HEK293 (cell line): ENCODE measurements around the gene TMEM132A.

Experiments
- CTCF ChIA-PET: fragments of 350-600 bp; formaldehyde crosslinking; extraction: SDS; loops from one replicate; lab custom pipeline; 2021; ENCODE audit warnings: antibody characterized with exemption; lab: Yijun Ruan, JAX
- POLR2A ChIA-PET: fragments of 300-600 bp; formaldehyde crosslinking; extraction: SDS; loops from one replicate; lab custom pipeline; 2020; ENCODE audit warnings: antibody characterized with exemption, inconsistent platforms; lab: Yijun Ruan, JAX
- H3K27ac ChIP-seq: fragments of 200-500 bp; sonication (Bioruptor generic); 2 replicates; pipeline ENCODE4 v1.5.1; 2014; ENCODE audit warnings: low read depth, low read length, control low read depth, inconsistent platforms; ENCODE audit errors: extremely low read depth
- H3K36me3 ChIP-seq, 2 experiments: fragments of 200-500 bp in 1 of 2; sonication (Bioruptor generic) in 1 of 2; 1 replicate in 1 of 2; 2 replicates in 1 of 2; pipeline ENCODE4 v1.5.1; 2014 to 2017; ENCODE audit warnings: inconsistent platforms in 2 of 2, low read length in 2 of 2; ENCODE audit not compliant: control insufficient read depth in 2 of 2, insufficient read depth in 1 of 2
- H3K4me1 ChIP-seq: fragments of 200-500 bp; sonication (Bioruptor generic); 2 replicates; pipeline ENCODE4 v1.5.1; 2014; ENCODE audit warnings: mild to moderate bottlenecking, low read length, inconsistent platforms; ENCODE audit not compliant: control insufficient read depth, insufficient read depth
- H3K4me3 ChIP-seq: 2 replicates; pipeline ENCODE4 v1.5.1; 2011; ENCODE audit warnings: low read depth, mild to moderate bottlenecking, control low read depth, low read length, moderate library complexity
- H3K9me3 ChIP-seq: fragments of 200-500 bp; sonication (Bioruptor generic); 2 replicates; pipeline ENCODE4 v1.5.1; 2014; ENCODE audit warnings: low read depth, low read length, inconsistent platforms; ENCODE audit not compliant: control insufficient read depth, insufficient read depth
- HOXA7 ChIP-seq: sonication (generic); formaldehyde crosslinking; IDR thresholded peaks from 2 replicates; pipeline ENCODE4 v1.8.1; 2022; ENCODE audit warnings: missing genetic modification reagents, borderline replicate concordance
- KLF10 ChIP-seq: fragments of 450-650 bp; IDR thresholded peaks from 2 replicates; pipeline ENCODE4 v1.5.1; 2018; ENCODE audit warnings: missing biosample characterization, mild to moderate bottlenecking, missing genetic modification characterization
- KLF9 ChIP-seq: fragments of 450-650 bp; formaldehyde crosslinking; IDR thresholded peaks from 2 replicates; pipeline ENCODE4 v1.5.1; 2016; ENCODE audit warnings: missing biosample characterization, missing genetic modification characterization, low read depth
- MEIS1 ChIP-seq: sonication (generic); formaldehyde crosslinking; IDR thresholded peaks from 2 replicates; pipeline ENCODE4 v1.8.1; 2022; ENCODE audit warnings: missing genetic modification reagents, mild to moderate bottlenecking, borderline replicate concordance
- SETDB1 ChIP-seq: IDR thresholded peaks from one replicate; pipeline ENCODE4 v1.6.1; 2017; ENCODE audit warnings: mild to moderate bottlenecking, low read length, moderate library complexity, mixed read lengths; ENCODE audit not compliant: insufficient read length
- ZFHX2 ChIP-seq: fragments of 450-650 bp; formaldehyde crosslinking; conservative IDR thresholded peaks from 2 replicates; pipeline ENCODE4 v1.5.1; 2016; ENCODE audit warnings: missing biosample characterization, missing genetic modification characterization
- ZNF184 ChIP-seq: fragments of 450-650 bp; IDR thresholded peaks from 2 replicates; pipeline ENCODE4 v1.5.1; 2018; ENCODE audit warnings: missing biosample characterization, mild to moderate bottlenecking, missing genetic modification characterization
- ZNF19 ChIP-seq: fragments of 450-650 bp; formaldehyde crosslinking; IDR thresholded peaks from 2 replicates; pipeline ENCODE4; 2016; ENCODE audit warnings: missing biosample characterization, missing genetic modification characterization, low read depth
- ZNF23 ChIP-seq: fragments of 450-650 bp; formaldehyde crosslinking; IDR thresholded peaks from 2 replicates; pipeline ENCODE4 v1.5.1; 2016; ENCODE audit warnings: missing biosample characterization, missing genetic modification characterization, borderline replicate concordance
- ZNF274 ChIP-seq, 2 experiments: fragments of 200-500 bp in 1 of 2; fragments of 450-650 bp in 1 of 2; sonication (Bioruptor generic) in 1 of 2; formaldehyde crosslinking in 1 of 2; IDR thresholded peaks; 2 replicates each; pipeline versions ENCODE4 v1.5.1 to v1.6.1; 2014 to 2016; ENCODE audit warnings: borderline replicate concordance in 1 of 2, inconsistent platforms in 1 of 2, low read length in 1 of 2, missing biosample characterization in 1 of 2, missing genetic modification characterization in 1 of 2
- ZNF391 ChIP-seq: fragments of 450-650 bp; formaldehyde crosslinking; IDR thresholded peaks from 2 replicates; pipeline ENCODE4 v1.5.1; 2016; ENCODE audit warnings: low read depth, missing biosample characterization, missing genetic modification characterization, borderline replicate concordance
- ZNF416 ChIP-seq: fragments of 450-650 bp; formaldehyde crosslinking; IDR thresholded peaks from 2 replicates; pipeline ENCODE4 v1.5.1; 2016; ENCODE audit warnings: missing biosample characterization, missing genetic modification characterization
- ZNF473 ChIP-seq: fragments of 450-650 bp; formaldehyde crosslinking; IDR thresholded peaks from 2 replicates; pipeline ENCODE4 v1.5.1; 2017; ENCODE audit warnings: missing biosample characterization, missing genetic modification characterization
- ZNF529 ChIP-seq: fragments of 450-650 bp; formaldehyde crosslinking; IDR thresholded peaks from 2 replicates; pipeline ENCODE4 v1.5.1; 2017; ENCODE audit warnings: missing genetic modification characterization, missing biosample characterization; ENCODE audit not compliant: insufficient replicate concordance
- ZNF548 ChIP-seq: fragments of 450-650 bp; formaldehyde crosslinking; IDR thresholded peaks from 2 replicates; pipeline ENCODE4 v1.5.1; 2016; ENCODE audit warnings: missing biosample characterization, missing genetic modification characterization
- ZNF600 ChIP-seq: fragments of 450-650 bp; formaldehyde crosslinking; IDR thresholded peaks from 2 replicates; pipeline ENCODE4 v1.5.1; 2016; ENCODE audit warnings: missing biosample characterization, missing genetic modification characterization
- ZNF624 ChIP-seq: fragments of 450-650 bp; formaldehyde crosslinking; IDR thresholded peaks from 2 replicates; pipeline ENCODE4 v1.5.1; 2017; ENCODE audit warnings: missing biosample characterization, missing genetic modification characterization
- ZNF629 ChIP-seq: fragments of 450-650 bp; formaldehyde crosslinking; IDR thresholded peaks from 2 replicates; pipeline ENCODE4 v1.5.1; 2017; ENCODE audit warnings: missing biosample characterization, missing genetic modification characterization
- ZNF747 ChIP-seq: fragments of 450-650 bp; formaldehyde crosslinking; IDR thresholded peaks from 2 replicates; pipeline ENCODE4 v1.5.1; 2016; ENCODE audit warnings: missing biosample characterization, missing genetic modification characterization
- TF ChIP-seq, protein P1 (sequence below): fragments of 450-650 bp; formaldehyde crosslinking; IDR thresholded peaks from 2 replicates; pipeline ENCODE4 v1.5.1; 2016; ENCODE audit warnings: missing biosample characterization, missing genetic modification characterization
- TF ChIP-seq, protein P2 (sequence below): fragments of 450-650 bp; formaldehyde crosslinking; IDR thresholded peaks from 2 replicates; pipeline ENCODE4 v1.5.1; 2016; ENCODE audit warnings: missing biosample characterization, missing genetic modification characterization
- TF ChIP-seq, protein P3 (sequence below): fragments of 450-650 bp; formaldehyde crosslinking; IDR thresholded peaks from 2 replicates; pipeline ENCODE4 v1.5.1; 2017; ENCODE audit warnings: missing biosample characterization, missing genetic modification characterization
- TF ChIP-seq, protein P4 (sequence below): fragments of 450-650 bp; formaldehyde crosslinking; IDR thresholded peaks from 2 replicates; pipeline ENCODE4 v1.5.1; 2016; ENCODE audit warnings: missing biosample characterization, missing genetic modification characterization
- TF ChIP-seq, protein P5 (sequence below): fragments of 450-650 bp; formaldehyde crosslinking; IDR thresholded peaks from 2 replicates; pipeline ENCODE4 v1.5.1; 2016; ENCODE audit warnings: missing biosample characterization, missing genetic modification characterization
- TF ChIP-seq, protein P6 (sequence below): fragments of 450-650 bp; formaldehyde crosslinking; IDR thresholded peaks from 2 replicates; pipeline ENCODE4 v1.5.1; 2017; ENCODE audit warnings: missing biosample characterization, missing genetic modification characterization

The TMEM132A gene

DNA sequence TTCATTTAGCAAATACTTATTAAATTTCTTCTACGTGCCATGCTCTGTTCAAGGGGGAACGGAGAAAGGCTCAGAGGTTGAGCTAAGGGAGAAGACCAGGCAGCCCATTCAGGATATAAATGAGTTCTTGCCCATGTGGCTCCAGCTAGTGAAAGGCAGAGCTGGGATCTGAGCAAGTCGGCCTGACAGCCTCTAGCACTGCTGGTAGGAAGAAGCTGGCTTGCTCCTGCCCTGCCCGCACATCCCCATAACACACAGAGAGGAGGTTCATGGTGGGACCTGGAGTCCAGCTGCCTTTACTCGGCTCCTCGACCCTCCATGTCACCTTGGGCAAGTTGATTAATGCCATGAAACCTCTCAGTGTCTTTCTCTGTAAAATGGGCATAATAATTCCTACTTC is 25.8 kb downstream of the TMEM132A start:
- CTCF ChIA-PET: interaction anchor here (0.6 to 1.0 kb wide), 4 partner anchors 9 to 179 kb away, joined by 3 to 4 read pairs (median 4); no protein-coding TSS in a partner anchor
- Histone ChIP-seq H3K36me3 (no peaks in the 10 kb centered on the region), H3K4me1 (no peaks in the 10 kb centered on the region), H3K4me3 (no peak overlapping the region), H3K9me3 (no peaks in the 10 kb centered on the region), H3K27ac (no peak overlapping the region)
- POLR2A ChIA-PET: no interaction called here
- TF ChIP-seq ZNF184 (no peak), ZNF473 (no peak), HOXA7 (CRISPR knock-in tag) (no peak), ZNF274 (IDR thresholded peaks at IDR 0.05; ENCODE audit: low read length) (no peak), ZNF274 (tag by site-specific recombination; IDR thresholded peaks at IDR 0.05; ENCODE audit: borderline replicate concordance) (no peak), KLF9 (tag by site-specific recombination) (no peak), ZNF391 (tag by site-specific recombination) (no peak), SETDB1 (no peak), ZNF548 (tag by site-specific recombination) (no peak), ZNF19 (tag by site-specific recombination) (no peak)
- TF ChIP-seq, protein P1, sequence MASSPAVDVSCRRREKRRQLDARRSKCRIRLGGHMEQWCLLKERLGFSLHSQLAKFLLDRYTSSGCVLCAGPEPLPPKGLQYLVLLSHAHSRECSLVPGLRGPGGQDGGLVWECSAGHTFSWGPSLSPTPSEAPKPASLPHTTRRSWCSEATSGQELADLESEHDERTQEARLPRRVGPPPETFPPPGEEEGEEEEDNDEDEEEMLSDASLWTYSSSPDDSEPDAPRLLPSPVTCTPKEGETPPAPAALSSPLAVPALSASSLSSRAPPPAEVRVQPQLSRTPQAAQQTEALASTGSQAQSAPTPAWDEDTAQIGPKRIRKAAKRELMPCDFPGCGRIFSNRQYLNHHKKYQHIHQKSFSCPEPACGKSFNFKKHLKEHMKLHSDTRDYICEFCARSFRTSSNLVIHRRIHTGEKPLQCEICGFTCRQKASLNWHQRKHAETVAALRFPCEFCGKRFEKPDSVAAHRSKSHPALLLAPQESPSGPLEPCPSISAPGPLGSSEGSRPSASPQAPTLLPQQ: no peak
- TF ChIP-seq, protein P2, sequence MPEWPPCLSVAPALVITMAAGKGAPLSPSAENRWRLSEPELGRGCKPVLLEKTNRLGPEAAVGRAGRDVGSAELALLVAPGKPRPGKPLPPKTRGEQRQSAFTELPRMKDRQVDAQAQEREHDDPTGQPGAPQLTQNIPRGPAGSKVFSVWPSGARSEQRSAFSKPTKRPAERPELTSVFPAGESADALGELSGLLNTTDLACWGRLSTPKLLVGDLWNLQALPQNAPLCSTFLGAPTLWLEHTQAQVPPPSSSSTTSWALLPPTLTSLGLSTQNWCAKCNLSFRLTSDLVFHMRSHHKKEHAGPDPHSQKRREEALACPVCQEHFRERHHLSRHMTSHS (tag by site-specific recombination): no peak
- TF ChIP-seq, protein P3, sequence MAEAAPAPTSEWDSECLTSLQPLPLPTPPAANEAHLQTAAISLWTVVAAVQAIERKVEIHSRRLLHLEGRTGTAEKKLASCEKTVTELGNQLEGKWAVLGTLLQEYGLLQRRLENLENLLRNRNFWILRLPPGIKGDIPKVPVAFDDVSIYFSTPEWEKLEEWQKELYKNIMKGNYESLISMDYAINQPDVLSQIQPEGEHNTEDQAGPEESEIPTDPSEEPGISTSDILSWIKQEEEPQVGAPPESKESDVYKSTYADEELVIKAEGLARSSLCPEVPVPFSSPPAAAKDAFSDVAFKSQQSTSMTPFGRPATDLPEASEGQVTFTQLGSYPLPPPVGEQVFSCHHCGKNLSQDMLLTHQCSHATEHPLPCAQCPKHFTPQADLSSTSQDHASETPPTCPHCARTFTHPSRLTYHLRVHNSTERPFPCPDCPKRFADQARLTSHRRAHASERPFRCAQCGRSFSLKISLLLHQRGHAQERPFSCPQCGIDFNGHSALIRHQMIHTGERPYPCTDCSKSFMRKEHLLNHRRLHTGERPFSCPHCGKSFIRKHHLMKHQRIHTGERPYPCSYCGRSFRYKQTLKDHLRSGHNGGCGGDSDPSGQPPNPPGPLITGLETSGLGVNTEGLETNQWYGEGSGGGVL: no peak

DNA sequence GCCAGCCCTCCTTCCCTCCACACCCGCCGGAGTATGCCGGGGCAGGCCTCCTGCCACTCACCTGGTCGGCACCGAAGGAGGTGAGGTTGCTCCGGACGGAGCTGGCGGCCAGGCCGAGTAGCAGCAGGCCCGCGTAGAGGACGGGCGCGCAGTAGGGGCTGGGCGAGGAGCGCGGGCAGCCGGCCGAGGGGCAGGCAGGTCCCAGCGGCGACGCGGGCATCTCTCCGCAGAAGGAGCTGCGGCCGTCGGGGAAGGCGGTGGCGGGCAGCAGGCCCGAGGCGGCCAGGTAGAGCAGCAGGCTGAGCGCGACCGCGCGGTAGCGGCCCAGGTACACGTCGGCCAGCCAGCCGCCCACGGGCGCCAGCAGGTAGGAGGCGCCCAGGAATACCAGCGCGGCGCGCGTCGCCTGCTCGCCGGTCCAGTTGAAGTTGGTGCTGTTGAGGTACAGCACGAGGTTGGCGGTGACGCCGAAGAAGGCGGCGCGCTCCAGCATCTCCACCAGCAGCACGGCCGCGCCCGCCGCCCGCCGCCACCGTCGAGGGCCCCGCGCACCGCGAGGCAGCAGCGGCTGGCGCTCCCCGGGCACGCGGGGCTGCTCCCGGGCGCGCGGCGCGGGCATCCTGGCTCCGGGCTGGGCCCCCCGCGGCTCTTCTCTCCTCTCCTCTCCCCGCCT is 26.8 kb downstream of the TMEM132A start:
- Histone ChIP-seq H3K27ac (no peak overlapping the region), H3K36me3 (no peaks in the 10 kb centered on the region), H3K4me1 (no peaks in the 10 kb centered on the region), H3K9me3 (no peaks in the 10 kb centered on the region), H3K4me3 (no peak overlapping the region)
- ChIA-PET POLR2A (no interaction called here), CTCF (interaction anchor here (1.0 kb wide), 2 partner anchors 18 to 178 kb away, joined by 3 to 4 read pairs; no protein-coding TSS in a partner anchor)
- TF ChIP-seq ZFHX2 (tag by site-specific recombination) (no peak), MEIS1 (CRISPR knock-in tag) (no peak), ZNF416 (no peak), ZNF629 (tag by site-specific recombination) (no peak), ZNF747 (tag by site-specific recombination) (no peak), ZNF529 (tag by site-specific recombination) (no peak), ZNF624 (tag by site-specific recombination) (no peak), ZNF23 (tag by site-specific recombination) (no peak), ZNF600 (no peak), KLF10 (no peak)
- TF ChIP-seq, protein P4, sequence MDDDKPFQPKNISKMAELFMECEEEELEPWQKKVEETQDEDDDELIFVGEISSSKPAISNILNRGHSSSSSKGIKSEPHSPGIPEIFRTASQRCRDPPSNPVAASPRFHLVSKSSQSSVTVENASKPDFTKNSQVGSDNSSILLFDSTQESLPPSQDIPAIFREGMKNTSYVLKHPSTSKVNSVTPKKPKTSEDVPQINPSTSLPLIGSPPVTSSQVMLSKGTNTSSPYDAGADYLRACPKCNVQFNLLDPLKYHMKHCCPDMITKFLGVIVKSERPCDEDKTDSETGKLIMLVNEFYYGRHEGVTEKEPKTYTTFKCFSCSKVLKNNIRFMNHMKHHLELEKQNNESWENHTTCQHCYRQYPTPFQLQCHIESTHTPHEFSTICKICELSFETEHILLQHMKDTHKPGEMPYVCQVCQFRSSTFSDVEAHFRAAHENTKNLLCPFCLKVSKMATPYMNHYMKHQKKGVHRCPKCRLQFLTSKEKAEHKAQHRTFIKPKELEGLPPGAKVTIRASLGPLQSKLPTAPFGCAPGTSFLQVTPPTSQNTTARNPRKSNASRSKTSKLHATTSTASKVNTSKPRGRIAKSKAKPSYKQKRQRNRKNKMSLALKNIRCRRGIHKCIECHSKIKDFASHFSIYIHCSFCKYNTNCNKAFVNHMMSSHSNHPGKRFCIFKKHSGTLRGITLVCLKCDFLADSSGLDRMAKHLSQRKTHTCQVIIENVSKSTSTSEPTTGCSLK (tag by site-specific recombination): no peak
- TF ChIP-seq, protein P5, sequence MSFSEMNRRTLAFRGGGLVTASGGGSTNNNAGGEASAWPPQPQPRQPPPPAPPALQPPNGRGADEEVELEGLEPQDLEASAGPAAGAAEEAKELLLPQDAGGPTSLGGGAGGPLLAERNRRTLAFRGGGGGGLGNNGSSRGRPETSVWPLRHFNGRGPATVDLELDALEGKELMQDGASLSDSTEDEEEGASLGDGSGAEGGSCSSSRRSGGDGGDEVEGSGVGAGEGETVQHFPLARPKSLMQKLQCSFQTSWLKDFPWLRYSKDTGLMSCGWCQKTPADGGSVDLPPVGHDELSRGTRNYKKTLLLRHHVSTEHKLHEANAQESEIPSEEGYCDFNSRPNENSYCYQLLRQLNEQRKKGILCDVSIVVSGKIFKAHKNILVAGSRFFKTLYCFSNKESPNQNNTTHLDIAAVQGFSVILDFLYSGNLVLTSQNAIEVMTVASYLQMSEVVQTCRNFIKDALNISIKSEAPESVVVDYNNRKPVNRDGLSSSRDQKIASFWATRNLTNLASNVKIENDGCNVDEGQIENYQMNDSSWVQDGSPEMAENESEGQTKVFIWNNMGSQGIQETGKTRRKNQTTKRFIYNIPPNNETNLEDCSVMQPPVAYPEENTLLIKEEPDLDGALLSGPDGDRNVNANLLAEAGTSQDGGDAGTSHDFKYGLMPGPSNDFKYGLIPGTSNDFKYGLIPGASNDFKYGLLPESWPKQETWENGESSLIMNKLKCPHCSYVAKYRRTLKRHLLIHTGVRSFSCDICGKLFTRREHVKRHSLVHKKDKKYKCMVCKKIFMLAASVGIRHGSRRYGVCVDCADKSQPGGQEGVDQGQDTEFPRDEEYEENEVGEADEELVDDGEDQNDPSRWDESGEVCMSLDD (tag by site-specific recombination): no peak
- TF ChIP-seq, protein P6, sequence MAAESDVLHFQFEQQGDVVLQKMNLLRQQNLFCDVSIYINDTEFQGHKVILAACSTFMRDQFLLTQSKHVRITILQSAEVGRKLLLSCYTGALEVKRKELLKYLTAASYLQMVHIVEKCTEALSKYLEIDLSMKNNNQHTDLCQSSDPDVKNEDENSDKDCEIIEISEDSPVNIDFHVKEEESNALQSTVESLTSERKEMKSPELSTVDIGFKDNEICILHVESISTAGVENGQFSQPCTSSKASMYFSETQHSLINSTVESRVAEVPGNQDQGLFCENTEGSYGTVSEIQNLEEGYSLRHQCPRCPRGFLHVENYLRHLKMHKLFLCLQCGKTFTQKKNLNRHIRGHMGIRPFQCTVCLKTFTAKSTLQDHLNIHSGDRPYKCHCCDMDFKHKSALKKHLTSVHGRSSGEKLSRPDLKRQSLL: no peak
